Measurements from ENCODE around the gene SIDT2.
A peak's percentile ranks its signal among the peaks of the same experiment; 100 is the strongest.

Gene SIDT2

DNA sequence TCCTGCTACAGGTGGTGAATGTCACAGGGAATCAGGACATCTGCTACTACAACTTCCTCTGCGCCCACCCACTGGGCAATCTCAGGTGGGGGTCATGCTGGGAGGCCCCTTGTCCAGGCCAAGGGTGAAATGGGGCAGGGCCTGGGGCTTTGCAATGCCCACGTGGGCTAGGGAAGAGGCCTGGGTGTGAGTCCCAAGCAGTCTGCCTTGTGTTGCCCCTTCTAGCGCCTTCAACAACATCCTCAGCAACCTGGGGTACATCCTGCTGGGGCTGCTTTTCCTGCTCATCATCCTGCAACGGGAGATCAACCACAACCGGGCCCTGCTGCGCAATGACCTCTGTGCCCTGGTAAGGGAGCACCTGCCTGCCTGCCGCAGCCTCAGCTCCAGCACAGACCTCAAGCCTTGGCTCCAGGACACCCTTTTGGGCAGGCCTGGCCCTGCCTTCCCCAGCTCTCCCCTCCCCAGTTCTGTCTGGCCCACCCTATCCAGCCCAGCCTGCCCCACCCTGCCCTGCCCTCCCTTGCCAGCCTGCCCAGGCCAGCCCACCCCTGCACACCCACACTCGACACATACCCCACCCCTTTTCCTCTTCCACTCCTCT is 11.5 kb downstream of the SIDT2 start:
- no peak overlapping the region for H3K27ac ChIP-seq (ENCODE audit: low read depth, low read length)
- H3K27me3 ChIP-seq (ENCODE audit: insufficient read depth, low read length), result no peaks in the 10 kb centered on the region
- H3K4me1 ChIP-seq (ENCODE audit: insufficient read depth, low read length), result no peaks in the 10 kb centered on the region
- H3K36me3 ChIP-seq (ENCODE audit: insufficient read depth, low read length), result peaks cover 44% of the 10 kb centered on the region
- no peak overlapping the region for H3K4me3 ChIP-seq (ENCODE audit: low read length)
- no peak overlapping the region for H3K9ac ChIP-seq (ENCODE audit: low read depth, low read length)
- H3K9me3 ChIP-seq (ENCODE audit: insufficient read depth, low read depth, low read length), result no peaks in the 10 kb centered on the region
- WGBS, result 93% methylated on average over 8 of the region's 8 CpGs

DNA sequence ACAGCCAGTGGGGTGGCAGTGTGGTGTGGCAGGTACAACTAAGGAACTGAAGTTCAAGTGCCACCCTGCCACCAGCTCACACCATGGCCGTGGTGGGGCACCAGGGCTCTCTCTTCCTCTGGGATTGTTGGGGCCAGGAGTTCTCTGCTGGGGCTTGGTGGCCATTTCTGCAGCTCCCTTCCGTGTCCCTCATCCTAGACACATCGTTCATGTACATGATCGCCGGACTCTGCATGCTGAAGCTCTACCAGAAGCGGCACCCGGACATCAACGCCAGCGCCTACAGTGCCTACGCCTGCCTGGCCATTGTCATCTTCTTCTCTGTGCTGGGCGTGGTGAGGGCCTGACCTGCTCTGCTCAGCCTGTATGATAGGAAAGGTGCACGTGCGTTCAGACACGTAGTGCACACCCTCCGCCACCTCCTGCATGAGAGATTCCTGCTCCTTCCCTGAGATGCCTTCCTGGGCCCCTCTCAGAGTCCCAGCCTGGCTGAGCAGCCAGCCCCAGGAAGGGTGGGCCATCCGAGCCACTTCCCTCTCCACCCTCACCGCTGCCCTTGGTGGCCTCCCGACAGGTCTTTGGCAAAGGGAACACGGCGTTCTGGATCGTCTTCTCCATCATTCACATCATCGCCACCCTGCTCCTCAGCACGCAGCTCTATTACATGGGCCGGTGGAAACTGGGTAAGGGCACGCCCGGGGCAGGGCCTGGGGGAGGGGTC is 13.3 kb downstream of the SIDT2 start:
- no peaks in the 10 kb centered on the region for H3K27me3 ChIP-seq (ENCODE audit: insufficient read depth, low read length)
- no peak overlapping the region for H3K9ac ChIP-seq (ENCODE audit: low read depth, low read length)
- H3K4me1 ChIP-seq (ENCODE audit: insufficient read depth, low read length), result no peaks in the 10 kb centered on the region
- WGBS, result 96% methylated on average over 26 of the region's 26 CpGs
- no peak overlapping the region for H3K4me3 ChIP-seq (ENCODE audit: low read length)
- no peak overlapping the region for H3K27ac ChIP-seq (ENCODE audit: low read depth, low read length)
- H3K9me3 ChIP-seq (ENCODE audit: insufficient read depth, low read depth, low read length), result no peaks in the 10 kb centered on the region
- H3K36me3 ChIP-seq (ENCODE audit: insufficient read depth, low read length), result peaks cover 51% of the 10 kb centered on the region

DNA sequence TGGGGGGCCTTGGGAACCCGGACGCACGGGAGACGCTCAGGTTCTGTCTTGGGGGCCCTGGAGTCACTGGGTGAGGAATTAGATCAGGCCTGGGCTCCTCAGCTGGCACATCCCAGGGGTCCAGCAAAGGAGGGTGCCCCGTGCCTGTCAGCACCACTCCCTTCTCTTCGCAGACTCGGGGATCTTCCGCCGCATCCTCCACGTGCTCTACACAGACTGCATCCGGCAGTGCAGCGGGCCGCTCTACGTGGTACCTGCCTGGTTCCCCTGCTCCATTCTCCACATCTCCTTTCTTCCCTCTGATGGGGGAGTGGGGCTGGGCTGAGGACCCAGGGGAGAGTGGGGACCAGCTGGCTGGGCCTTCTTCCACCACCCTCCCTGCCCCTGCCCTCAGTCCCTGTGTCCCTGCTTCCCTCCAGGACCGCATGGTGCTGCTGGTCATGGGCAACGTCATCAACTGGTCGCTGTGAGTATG is 13.9 kb downstream of the SIDT2 start:
- Histone ChIP-seq H3K4me3 (ENCODE audit: low read length) (no peak overlapping the region), H3K9me3 (ENCODE audit: insufficient read depth, low read depth, low read length) (no peaks in the 10 kb centered on the region), H3K4me1 (ENCODE audit: insufficient read depth, low read length) (no peaks in the 10 kb centered on the region), H3K36me3 (ENCODE audit: insufficient read depth, low read length) (peaks cover 51% of the 10 kb centered on the region), H3K27me3 (ENCODE audit: insufficient read depth, low read length) (no peaks in the 10 kb centered on the region), H3K27ac (ENCODE audit: low read depth, low read length) (no peak overlapping the region), H3K9ac (ENCODE audit: low read depth, low read length) (no peak overlapping the region)
- 96% methylated on average over 17 of the region's 17 CpGs for WGBS

DNA sequence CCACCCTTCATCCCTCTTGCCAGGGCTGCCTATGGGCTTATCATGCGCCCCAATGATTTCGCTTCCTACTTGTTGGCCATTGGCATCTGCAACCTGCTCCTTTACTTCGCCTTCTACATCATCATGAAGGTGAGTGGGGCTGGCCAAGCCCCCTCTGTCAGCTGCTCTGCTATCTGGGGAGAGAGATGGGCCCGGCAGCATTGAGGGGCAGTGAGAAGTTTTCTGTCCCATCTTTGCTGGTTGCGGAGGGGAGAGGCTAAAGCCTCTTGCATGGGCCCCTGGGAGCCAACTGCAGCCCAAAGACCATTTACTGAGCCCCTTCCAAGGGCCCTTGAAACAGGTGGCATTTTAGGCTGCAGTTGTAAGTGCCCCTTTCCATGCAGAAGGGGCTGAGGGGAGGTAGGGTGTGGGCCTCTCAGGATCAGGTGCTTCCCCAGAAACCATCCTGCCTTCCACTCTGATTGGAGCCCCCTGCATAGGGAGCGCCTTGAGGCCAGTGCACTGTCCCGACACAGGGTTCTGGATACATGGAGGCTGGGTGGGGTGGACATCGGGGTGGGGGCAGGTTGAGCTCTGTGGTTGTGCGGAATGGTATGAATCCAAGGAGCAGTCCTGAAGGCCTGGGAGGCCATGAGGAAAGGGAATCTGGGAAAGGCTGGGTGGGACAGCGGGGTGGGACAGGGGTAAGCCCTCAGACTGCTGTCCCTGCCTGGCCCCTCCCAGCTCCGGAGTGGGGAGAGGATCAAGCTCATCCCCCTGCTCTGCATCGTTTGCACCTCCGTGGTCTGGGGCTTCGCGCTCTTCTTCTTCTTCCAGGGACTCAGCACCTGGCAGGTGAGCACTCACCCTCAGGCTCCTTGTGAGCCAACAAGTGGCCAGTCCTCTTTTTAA is 14.8 kb downstream of the SIDT2 start:
- Histone ChIP-seq H3K4me3 (ENCODE audit: low read length) (no peak overlapping the region), H3K4me1 (ENCODE audit: insufficient read depth, low read length) (peaks cover 6% of the 10 kb centered on the region), H3K27me3 (ENCODE audit: insufficient read depth, low read length) (no peaks in the 10 kb centered on the region), H3K9me3 (ENCODE audit: insufficient read depth, low read depth, low read length) (no peaks in the 10 kb centered on the region), H3K27ac (ENCODE audit: low read depth, low read length) (no peak overlapping the region), H3K9ac (ENCODE audit: low read depth, low read length) (no peak overlapping the region), H3K36me3 (ENCODE audit: insufficient read depth, low read length) (peaks cover 44% of the 10 kb centered on the region)
- WGBS, result 93% methylated on average over 15 of the region's 15 CpGs

DNA sequence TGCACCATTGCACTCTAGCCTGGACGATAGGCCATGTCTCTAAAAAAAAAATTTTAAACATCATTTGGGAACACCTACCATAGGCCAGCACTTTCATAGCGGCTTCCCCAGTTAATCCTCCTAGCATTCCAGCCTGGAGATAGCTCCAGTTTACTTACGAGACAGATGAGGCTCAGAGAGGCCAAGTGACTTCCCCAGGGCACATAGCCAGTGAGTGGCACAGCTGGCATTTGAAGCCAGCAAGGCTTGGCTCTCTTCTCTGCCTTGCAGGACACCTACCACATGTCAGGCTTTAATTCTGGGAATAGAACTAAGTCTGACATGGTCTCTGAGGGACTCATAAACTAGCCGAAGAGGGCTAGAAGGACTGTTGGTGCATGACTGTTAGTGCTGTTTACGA is 15.7 kb downstream of the SIDT2 start:
- 83% methylated on average over 5 of the region's 5 CpGs for WGBS

DNA sequence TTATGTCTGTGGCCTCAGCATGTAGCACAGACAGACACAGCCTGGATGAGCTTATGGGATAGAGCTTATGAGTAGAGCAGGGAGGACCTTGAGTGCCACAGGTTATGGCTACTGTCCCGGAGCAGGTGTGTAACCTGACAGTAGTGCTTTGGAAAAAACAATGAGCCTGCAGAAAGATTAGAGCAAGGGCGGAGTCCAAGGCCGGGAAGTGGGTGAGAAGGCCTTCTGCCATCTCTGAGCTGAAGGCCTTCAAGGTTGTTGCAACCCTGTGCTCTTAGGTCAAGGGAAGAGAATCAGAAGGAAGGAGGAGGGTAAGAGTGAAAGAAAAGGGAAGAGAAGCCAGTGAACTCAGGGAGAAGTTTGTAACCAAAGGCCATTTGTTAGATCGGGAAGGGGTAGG is 16.7 kb downstream of the SIDT2 start:
- Histone ChIP-seq H3K36me3 (ENCODE audit: insufficient read depth, low read length) (peaks cover 27% of the 10 kb centered on the region), H3K27me3 (ENCODE audit: insufficient read depth, low read length) (no peaks in the 10 kb centered on the region), H3K9ac (ENCODE audit: low read depth, low read length) (no peak overlapping the region), H3K4me1 (ENCODE audit: insufficient read depth, low read length) (peaks cover 14% of the 10 kb centered on the region), H3K4me3 (ENCODE audit: low read length) (no peak overlapping the region), H3K27ac (ENCODE audit: low read depth, low read length) (no peak overlapping the region), H3K9me3 (ENCODE audit: insufficient read depth, low read depth, low read length) (no peaks in the 10 kb centered on the region)
- WGBS, result 94% methylated on average over 4 of the region's 4 CpGs

More for the DNA sequence above, 15.7 kb downstream of the SIDT2 start:
- H3K9me3 ChIP-seq (ENCODE audit: insufficient read depth, low read depth, low read length), result no peaks in the 10 kb centered on the region
- peaks cover 11% of the 10 kb centered on the region for H3K4me1 ChIP-seq (ENCODE audit: insufficient read depth, low read length)
- peaks cover 35% of the 10 kb centered on the region for H3K36me3 ChIP-seq (ENCODE audit: insufficient read depth, low read length)
- no peaks in the 10 kb centered on the region for H3K27me3 ChIP-seq (ENCODE audit: insufficient read depth, low read length)
- no peak overlapping the region for H3K27ac ChIP-seq (ENCODE audit: low read depth, low read length)
- no peak overlapping the region for H3K4me3 ChIP-seq (ENCODE audit: low read length)
- H3K9ac ChIP-seq (ENCODE audit: low read depth, low read length), result no peak overlapping the region

DNA sequence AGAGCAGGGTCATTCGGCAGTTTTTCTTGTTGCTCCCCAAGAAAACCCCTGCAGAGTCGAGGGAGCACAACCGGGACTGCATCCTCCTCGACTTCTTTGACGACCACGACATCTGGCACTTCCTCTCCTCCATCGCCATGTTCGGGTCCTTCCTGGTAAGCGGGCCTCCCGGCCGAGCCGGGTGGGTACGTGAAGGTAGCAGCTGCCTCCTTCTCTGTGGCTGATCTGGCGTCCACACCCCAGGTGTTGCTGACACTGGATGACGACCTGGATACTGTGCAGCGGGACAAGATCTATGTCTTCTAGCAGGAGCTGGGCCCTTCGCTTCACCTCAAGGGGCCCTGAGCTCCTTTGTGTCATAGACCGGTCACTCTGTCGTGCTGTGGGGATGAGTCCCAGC is 17.2 kb downstream of the SIDT2 start:
- Histone ChIP-seq H3K4me3 (ENCODE audit: low read length) (no peak overlapping the region), H3K9me3 (ENCODE audit: insufficient read depth, low read depth, low read length) (no peaks in the 10 kb centered on the region), H3K4me1 (ENCODE audit: insufficient read depth, low read length) (peaks cover 18% of the 10 kb centered on the region), H3K27me3 (ENCODE audit: insufficient read depth, low read length) (no peaks in the 10 kb centered on the region), H3K9ac (ENCODE audit: low read depth, low read length) (no peak overlapping the region), H3K27ac (ENCODE audit: low read depth, low read length) (no peak overlapping the region), H3K36me3 (ENCODE audit: insufficient read depth, low read length) (peaks cover 27% of the 10 kb centered on the region)
- WGBS, result 94% methylated on average over 19 of the region's 19 CpGs

DNA sequence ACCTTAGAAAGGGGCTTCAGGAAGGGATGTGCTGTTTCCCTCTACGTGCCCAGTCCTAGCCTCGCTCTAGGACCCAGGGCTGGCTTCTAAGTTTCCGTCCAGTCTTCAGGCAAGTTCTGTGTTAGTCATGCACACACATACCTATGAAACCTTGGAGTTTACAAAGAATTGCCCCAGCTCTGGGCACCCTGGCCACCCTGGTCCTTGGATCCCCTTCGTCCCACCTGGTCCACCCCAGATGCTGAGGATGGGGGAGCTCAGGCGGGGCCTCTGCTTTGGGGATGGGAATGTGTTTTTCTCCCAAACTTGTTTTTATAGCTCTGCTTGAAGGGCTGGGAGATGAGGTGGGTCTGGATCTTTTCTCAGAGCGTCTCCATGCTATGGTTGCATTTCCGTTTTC is 18.5 kb downstream of the SIDT2 start:
- Histone ChIP-seq H3K4me3 (ENCODE audit: low read length) (no peak overlapping the region), H3K4me1 (ENCODE audit: insufficient read depth, low read length) (peaks cover 21% of the 10 kb centered on the region), H3K36me3 (ENCODE audit: insufficient read depth, low read length) (peaks cover 25% of the 10 kb centered on the region), H3K9me3 (ENCODE audit: insufficient read depth, low read depth, low read length) (no peaks in the 10 kb centered on the region), H3K27me3 (ENCODE audit: insufficient read depth, low read length) (no peaks in the 10 kb centered on the region), H3K9ac (ENCODE audit: low read depth, low read length) (no peak overlapping the region), H3K27ac (ENCODE audit: low read depth, low read length) (no peak overlapping the region)
- 92% methylated on average over 6 of the region's 7 CpGs for WGBS

DNA sequence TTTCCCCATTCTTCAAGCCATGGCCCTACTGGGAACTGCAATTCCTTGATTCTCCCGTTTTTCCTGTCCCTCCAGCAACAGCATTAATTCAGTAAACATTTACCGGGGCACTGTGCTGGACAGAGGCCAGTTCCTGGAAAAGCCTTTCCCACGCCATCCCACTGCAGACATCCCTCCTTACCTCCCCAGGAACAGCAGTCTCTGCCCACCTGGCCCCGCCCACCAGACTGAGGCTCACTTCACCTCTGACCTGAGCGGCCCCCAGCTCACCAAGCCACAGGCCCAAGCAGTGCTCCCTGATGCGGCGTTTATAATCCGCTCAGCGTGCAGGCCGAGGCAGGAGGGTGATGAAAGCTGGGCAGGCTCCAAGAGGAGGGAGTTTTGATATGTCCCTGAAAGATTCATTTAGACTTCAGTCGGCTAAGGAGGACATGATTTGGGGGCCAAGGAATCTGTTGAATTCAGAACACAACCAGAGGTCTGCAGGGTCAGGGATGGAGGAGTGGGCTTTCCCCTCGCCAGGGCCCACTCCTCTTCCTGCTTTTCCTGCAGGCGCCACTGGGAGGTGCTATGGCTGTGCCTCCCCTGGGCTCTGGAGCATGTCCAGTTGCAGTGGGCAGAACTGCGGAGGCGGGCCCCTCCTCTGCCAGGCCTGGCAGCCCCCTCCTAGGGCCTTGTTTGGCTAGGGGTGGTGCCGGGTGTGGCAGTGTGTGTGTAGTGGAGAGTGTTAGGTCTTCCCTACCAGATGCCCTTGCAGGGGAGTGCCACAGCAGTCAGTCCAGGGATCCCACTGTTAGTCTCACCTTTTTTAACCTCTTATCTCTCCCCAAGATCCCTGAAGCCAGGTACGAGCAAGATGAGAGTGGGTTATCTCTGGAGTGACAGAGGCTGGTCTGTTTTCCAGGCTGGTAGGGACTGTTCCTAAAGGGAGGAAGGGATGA is 19.2 kb downstream of the SIDT2 start:
- peak overlapping the region; percentile 95 for H3K27ac ChIP-seq (ENCODE audit: low read depth, low read length)
- peak overlapping the region; percentile 83; the same call in 1 of the 2 replicates for H3K9ac ChIP-seq (ENCODE audit: low read depth, low read length)
- H3K4me1 ChIP-seq (ENCODE audit: insufficient read depth, low read length), result peaks cover 21% of the 10 kb centered on the region
- H3K36me3 ChIP-seq (ENCODE audit: insufficient read depth, low read length), result peaks cover 29% of the 10 kb centered on the region
- H3K4me3 ChIP-seq (ENCODE audit: low read length), result peak overlapping the region; percentile 54; the same call in 1 of the 2 replicates
- no peaks in the 10 kb centered on the region for H3K9me3 ChIP-seq (ENCODE audit: insufficient read depth, low read depth, low read length)
- WGBS, result 61% methylated on average over 16 of the region's 17 CpGs
- H3K27me3 ChIP-seq (ENCODE audit: insufficient read depth, low read length), result no peaks in the 10 kb centered on the region

DNA sequence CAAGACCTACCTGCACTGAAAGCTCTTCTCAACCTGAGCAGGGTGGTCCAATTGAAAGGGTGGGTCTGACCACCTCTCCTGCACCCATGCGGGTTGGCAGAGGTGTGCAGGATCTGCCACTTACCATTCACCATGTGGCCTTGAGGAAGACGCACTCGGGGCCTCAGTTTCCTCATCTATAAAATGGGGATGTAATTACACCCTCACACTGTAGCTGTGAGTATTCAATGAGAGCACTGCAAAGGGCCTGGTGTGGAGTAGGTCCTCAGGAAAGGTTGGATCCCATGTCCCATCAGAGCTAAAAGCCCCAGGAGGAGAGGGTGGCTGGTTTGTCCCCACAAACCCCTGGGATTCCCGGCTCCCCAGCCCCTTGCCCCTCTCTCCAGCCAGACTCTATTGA is 20.1 kb downstream of the SIDT2 start:
- peaks cover 29% of the 10 kb centered on the region for H3K36me3 ChIP-seq (ENCODE audit: insufficient read depth, low read length)
- H3K27ac ChIP-seq (ENCODE audit: low read depth, low read length), result peak overlapping the region; percentile 95
- no peaks in the 10 kb centered on the region for H3K9me3 ChIP-seq (ENCODE audit: insufficient read depth, low read depth, low read length)
- H3K9ac ChIP-seq (ENCODE audit: low read depth, low read length), result peak overlapping the region; percentile 83
- H3K27me3 ChIP-seq (ENCODE audit: insufficient read depth, low read length), result no peaks in the 10 kb centered on the region
- peaks cover 21% of the 10 kb centered on the region for H3K4me1 ChIP-seq (ENCODE audit: insufficient read depth, low read length)
- 49% methylated on average over 4 of the region's 4 CpGs for WGBS
- H3K4me3 ChIP-seq (ENCODE audit: low read length), result peak overlapping the region; percentile 54

Measured in HUES64 (cell line).